ENCODE data around the gene RBP5. TPM values are rescaled to one million over a fixed set of nuclear protein-coding genes. Genes with fewer than 3 reads are reported as not detected.

The RBP5 gene
- total and polyA plus RNA-seq, 9 of the 15 experiments (the other 6 are each of a cell fraction or from before 2014, with no cell fraction given): 8.6 to 22.5 (median 11.4) TPM

DNA sequence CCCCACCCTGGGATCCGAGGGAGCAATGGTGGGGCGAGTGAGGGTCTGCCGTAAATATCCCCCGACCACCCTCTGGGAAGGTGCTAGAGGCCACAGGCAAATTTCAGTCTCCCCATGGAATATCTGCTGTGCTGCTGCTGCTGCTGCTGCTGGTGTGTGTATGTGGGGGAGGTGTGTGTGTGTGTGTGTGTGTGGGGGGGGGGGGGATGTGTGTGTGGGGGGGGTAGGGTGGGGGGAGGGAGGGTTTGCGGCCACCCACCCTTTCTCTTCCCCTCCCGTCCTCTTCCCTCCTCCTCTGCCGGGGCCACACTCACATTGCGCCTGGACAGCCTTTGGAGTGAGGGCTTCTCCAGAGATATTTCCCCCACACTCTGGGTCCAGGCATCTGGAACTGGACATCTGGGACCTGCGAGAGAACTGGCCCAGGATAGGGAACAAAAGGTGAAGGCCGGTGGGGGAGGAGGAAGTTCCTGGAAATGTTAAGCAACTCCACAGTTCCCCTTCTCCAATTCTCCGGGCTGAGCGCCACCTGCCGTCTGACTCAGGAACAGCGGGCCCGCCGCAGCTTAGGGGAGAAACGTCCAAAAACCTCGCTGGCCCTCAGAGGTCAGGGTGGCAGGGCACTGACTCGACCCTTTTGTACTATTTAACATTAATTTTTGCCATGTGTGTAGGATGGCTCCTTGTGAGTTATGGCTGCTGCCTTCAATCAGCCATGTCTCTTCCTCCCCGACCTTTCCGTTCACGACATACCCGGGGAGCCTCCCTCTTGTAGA is 19.7 kb downstream of the RBP5 start, which contains the start of gene C1RL:
Gene C1RL (minus strand): TSS at position 419 of the 776 bp plus-strand sequence. CDS start 34 bp downstream, at position 385.
- Histone ChIP-seq H3K9ac (ENCODE audit: insufficient read depth in 1 of 2, low read depth in 2 of 2, low read length in 2 of 2) (peak within 1 kb of the TSS; percentile 87 to 91), H3K27ac (ENCODE audit: extremely low read depth, low read depth, low read length) (peak within 1 kb of the TSS; percentile 97), H3K9me3 (replicated peaks; ENCODE audit: control insufficient read depth, insufficient read depth, low read depth, low read length) (peaks cover 3% of the 10 kb centered on the region), H3K79me2 (ENCODE audit: control insufficient read depth, insufficient read depth, low read length) (peaks cover 41% of the 10 kb centered on the region), H3K4me1 (replicated peaks in 1 of 2; ENCODE audit: control insufficient read depth in 2 of 2, insufficient read depth in 2 of 2, low read length in 2 of 2) (peaks cover 10 to 21% of the 10 kb centered on the region in 2 experiments), H3K4me3 (peak within 1 kb of the TSS; percentile 75), H2AFZ (ENCODE audit: low read depth, low read length) (peak within 1 kb of the TSS; percentile 90), H3K4me2 (ENCODE audit: insufficient read depth, low read length) (peak within 1 kb of the TSS; percentile 95), H3K27me3 (ENCODE audit: control insufficient read depth in 2 of 2, insufficient read depth in 2 of 2, low read length in 2 of 2) (no peaks in the 10 kb centered on the region), H4K20me1 (replicated peaks; ENCODE audit: control insufficient read depth, insufficient read depth, low read length) (no peaks in the 10 kb centered on the region), H3K9me1 (ENCODE audit: control insufficient read depth, insufficient read depth, low read length) (no peaks in the 10 kb centered on the region), H3K36me3 (ENCODE audit: control insufficient read depth, insufficient read depth, low read length) (peaks cover 19% of the 10 kb centered on the region; the same call in 2 of the 3 replicates)
- DNase-seq (ENCODE audit: extremely low read depth in 1 of 4, low spot score in 3 of 4): peak; percentile 66 to 88 (median 68)
- intact Hi-C loops (cut with micrococcal nuclease): loop anchor here (2.0 kb wide), 2 partner anchors 16 to 164 kb away; partner anchors contain the start of genes C12orf57 and C1R
- ATAC-seq: peak; percentile 58
- POLR2A ChIA-PET: interaction anchor here (0.6 to 3.3 kb wide), 7 partner anchors 10 to 165 kb away, joined by 3 to 23 read pairs (median 4); partner anchors contain the start of genes C12orf57 and RNU7-1
- 9% methylated on average over 17 of the region's 23 CpGs for WGBS (ENCODE audit: insufficient coverage, low coverage, missing lambda C conversion rate)
- FAIRE-seq: peak; percentile 94
- in situ Hi-C loops (cut with MboI): no loop called here
- CTCF ChIA-PET (ENCODE audit: low intra/inter-chr PET ratio): interaction anchor here (0.5 to 3.3 kb wide), 5 partner anchors 35 to 164 kb away, joined by 3 to 25 read pairs (median 4); partner anchors contain the start of gene C1S
- BruUV-seq (replicated peaks): TSS peak; percentile 58
- TF ChIP-seq, protein P1, sequence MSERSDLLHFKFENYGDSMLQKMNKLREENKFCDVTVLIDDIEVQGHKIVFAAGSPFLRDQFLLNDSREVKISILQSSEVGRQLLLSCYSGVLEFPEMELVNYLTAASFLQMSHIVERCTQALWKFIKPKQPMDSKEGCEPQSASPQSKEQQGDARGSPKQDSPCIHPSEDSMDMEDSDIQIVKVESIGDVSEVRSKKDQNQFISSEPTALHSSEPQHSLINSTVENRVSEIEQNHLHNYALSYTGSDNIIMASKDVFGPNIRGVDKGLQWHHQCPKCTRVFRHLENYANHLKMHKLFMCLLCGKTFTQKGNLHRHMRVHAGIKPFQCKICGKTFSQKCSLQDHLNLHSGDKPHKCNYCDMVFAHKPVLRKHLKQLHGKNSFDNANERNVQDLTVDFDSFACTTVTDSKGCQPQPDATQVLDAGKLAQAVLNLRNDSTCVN (CRISPR knock-in tag; IDR thresholded peaks at IDR 0.05): no peak
- TF ChIP-seq RNF2 (IDR thresholded peaks at IDR 0.05): 0 out of 2 replicates have a peak, but pooled peaks have one; percentile 42
- peak; percentile 99 for TF ChIP-seq CEBPB (tag; IDR thresholded peaks at IDR 0.05)
- TF ChIP-seq CREM (IDR thresholded peaks at IDR 0.05; ENCODE audit: low read depth): 0 out of 2 replicates have a peak, but pooled peaks have one; percentile 31
- TF ChIP-seq CHD2 (IDR thresholded peaks at IDR 0.05; ENCODE audit: low read depth, low read length): peak; percentile 12; the same call in 1 of the 2 replicates
- no peak for TF ChIP-seq EWSR1 (IDR thresholded peaks at IDR 0.05; ENCODE audit: borderline replicate concordance, low read depth, partially characterized antibody)
- TF ChIP-seq MAZ (CRISPR knock-in tag; conservative IDR thresholded peaks at IDR 0.05 in 1 of 2, IDR thresholded peaks at IDR 0.05 in 1 of 2): peak in 1 of 2 experiments; percentile 84; a peak in 3 of 4 replicates
- peak; percentile 66 for TF ChIP-seq SMC3 (conservative IDR thresholded peaks at IDR 0.05; ENCODE audit: insufficient read depth, low read depth, low read length)
- peak; percentile 45; the same call in 1 of the 2 replicates for TF ChIP-seq KAT7 (CRISPR knock-in tag; IDR thresholded peaks at IDR 0.05; ENCODE audit: borderline replicate concordance)
- peak; percentile 59 for TF ChIP-seq ARID1B (IDR thresholded peaks at IDR 0.05)
- TF ChIP-seq STAT5A (IDR thresholded peaks at IDR 0.05; ENCODE audit: borderline replicate concordance, low read length): peak; percentile 93
- 0 out of 2 replicates have a peak, but pooled peaks have one; percentile 29 for TF ChIP-seq POLR2H (tag; IDR thresholded peaks at IDR 0.05; ENCODE audit: low read depth)
- TF ChIP-seq KDM1A (IDR thresholded peaks at IDR 0.05): 0 out of 4 replicates have a peak, but pooled peaks of 1 of the 2 experiments have one; percentile 46
- peak; percentile 90 for TF ChIP-seq SPI1 (IDR thresholded peaks at IDR 0.05; ENCODE audit: borderline replicate concordance, low read depth, low read length)
- peak in 1 of 2 experiments; percentile 59; a peak in 1 of 4 replicates for TF ChIP-seq ETV6 (IDR thresholded peaks at IDR 0.05; ENCODE audit: borderline replicate concordance in 1 of 2, low read depth in 2 of 2, low read length in 1 of 2)
- TF ChIP-seq ETV6 (CRISPR knock-in tag; IDR thresholded peaks at IDR 0.05; ENCODE audit: borderline replicate concordance): no peak
- peak; percentile 24; the same call in 1 of the 2 replicates for TF ChIP-seq PHF8 (IDR thresholded peaks at IDR 0.05; ENCODE audit: borderline replicate concordance, low read length)
- peak; percentile 24; the same call in 1 of the 2 replicates for TF ChIP-seq POLR2AphosphoS5 (IDR thresholded peaks at IDR 0.05; ENCODE audit: control insufficient read depth, insufficient read depth, low read depth, low read length)
- no peak for TF ChIP-seq ZNF133 (CRISPR knock-in tag; IDR thresholded peaks at IDR 0.05)
